Measurements from ENCODE around the gene PRDX5. TPM values are rescaled to one million over a fixed set of nuclear protein-coding genes. Genes with fewer than 3 reads are reported as not detected.

PRDX5 gene
- total and polyA plus RNA-seq, 9 of the 15 experiments (the other 6 are each of a cell fraction or from before 2014, with no cell fraction given), result 40.8 to 327 (median 204) TPM

DNA sequence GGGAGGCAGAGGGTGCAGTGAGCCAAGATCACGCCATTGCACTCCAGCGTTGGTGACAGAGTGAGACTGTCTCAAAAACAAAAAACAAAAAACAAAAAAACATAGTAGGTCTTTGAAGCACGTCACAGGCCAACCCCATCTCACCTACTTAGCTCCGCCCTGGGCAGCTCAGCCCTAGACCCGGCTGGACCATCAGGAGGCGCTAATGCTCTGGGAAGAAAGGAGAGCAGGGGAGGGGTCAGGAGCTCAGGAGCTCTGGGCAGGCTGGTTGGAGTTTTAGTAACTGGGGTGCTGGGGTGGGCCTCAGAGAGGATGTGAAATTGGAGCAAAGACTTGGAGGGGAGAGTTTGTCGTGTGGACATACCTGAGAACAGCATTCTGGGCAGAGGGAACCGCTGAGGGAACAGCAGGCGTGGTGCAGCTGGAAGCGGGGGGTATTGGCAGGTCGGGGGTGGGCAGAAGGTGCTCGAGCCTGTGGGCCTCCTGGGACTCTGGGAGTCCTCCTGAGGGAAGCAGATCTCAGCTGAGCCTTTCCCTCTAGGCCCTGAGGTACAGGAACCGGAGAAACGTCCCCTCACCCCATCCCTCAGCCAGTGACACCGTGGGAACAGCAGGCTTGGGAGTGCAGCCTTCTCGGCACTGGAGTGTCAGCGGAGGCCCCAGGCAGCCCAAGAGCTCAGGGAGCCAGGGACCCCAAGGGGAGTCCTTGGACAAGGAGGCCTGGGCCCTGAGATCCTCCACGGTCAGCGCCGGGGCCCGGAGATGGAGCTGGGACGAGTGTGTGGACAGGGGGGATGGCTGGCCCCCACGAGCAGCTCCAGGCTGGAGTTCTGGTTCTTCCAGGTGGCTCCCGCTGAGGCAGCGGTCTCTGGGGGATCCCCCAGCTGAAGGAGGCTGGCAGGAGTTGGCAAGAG lies 38.8 kb downstream of the PRDX5 start (continued):
- TF ChIP-seq, protein P1, sequence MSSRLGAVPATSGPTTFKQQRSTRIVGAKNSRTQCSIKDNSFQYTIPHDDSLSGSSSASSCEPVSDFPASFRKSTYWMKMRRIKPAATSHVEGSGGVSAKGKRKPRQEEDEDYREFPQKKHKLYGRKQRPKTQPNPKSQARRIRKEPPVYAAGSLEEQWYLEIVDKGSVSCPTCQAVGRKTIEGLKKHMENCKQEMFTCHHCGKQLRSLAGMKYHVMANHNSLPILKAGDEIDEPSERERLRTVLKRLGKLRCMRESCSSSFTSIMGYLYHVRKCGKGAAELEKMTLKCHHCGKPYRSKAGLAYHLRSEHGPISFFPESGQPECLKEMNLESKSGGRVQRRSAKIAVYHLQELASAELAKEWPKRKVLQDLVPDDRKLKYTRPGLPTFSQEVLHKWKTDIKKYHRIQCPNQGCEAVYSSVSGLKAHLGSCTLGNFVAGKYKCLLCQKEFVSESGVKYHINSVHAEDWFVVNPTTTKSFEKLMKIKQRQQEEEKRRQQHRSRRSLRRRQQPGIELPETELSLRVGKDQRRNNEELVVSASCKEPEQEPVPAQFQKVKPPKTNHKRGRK (tag; IDR thresholded peaks at IDR 0.05), result no peak
- no peak for TF ChIP-seq GABPB2 (CRISPR knock-in tag; conservative IDR thresholded peaks at IDR 0.05)
- TF ChIP-seq ZFX (CRISPR knock-in tag; IDR thresholded peaks at IDR 0.05), result no peak; the same call in none of the 2 replicates
- TF ChIP-seq, protein P2, sequence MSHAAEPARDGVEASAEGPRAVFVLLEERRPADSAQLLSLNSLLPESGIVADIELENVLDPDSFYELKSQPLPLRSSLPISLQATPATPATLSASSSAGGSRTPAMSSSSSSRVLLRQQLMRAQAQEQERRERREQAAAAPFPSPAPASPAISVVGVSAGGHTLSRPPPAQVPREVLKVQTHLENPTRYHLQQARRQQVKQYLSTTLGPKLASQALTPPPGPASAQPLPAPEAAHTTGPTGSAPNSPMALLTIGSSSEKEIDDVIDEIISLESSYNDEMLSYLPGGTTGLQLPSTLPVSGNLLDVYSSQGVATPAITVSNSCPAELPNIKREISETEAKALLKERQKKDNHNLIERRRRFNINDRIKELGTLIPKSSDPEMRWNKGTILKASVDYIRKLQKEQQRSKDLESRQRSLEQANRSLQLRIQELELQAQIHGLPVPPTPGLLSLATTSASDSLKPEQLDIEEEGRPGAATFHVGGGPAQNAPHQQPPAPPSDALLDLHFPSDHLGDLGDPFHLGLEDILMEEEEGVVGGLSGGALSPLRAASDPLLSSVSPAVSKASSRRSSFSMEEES (CRISPR knock-in tag; IDR thresholded peaks at IDR 0.05), result no peak
- TF ChIP-seq U2AF2 (optimal IDR thresholded peaks at IDR 0.05; ENCODE audit: low read depth, low read length), result no peak
- no peak for TF ChIP-seq SAFB (IDR thresholded peaks at IDR 0.05; ENCODE audit: borderline replicate concordance, low read depth, low read length)
- TF ChIP-seq NEUROD1 (IDR thresholded peaks at IDR 0.05; ENCODE audit: borderline replicate concordance, low read depth, low read length, partially characterized antibody), result peak; percentile 47
- no peak for TF ChIP-seq NR0B1 (IDR thresholded peaks at IDR 0.05; ENCODE audit: partially characterized antibody)
- TF ChIP-seq ZNF197 (CRISPR knock-in tag; IDR thresholded peaks at IDR 0.05; ENCODE audit: low read depth), result no peak
- TF ChIP-seq ZNF408 (CRISPR knock-in tag; IDR thresholded peaks at IDR 0.05; ENCODE audit: low read depth), result no peak
- 0 out of 2 replicates have a peak, but pooled peaks have one; percentile 14 for TF ChIP-seq SOX6 (IDR thresholded peaks at IDR 0.05)
- TF ChIP-seq TARDBP (IDR thresholded peaks at IDR 0.05), result 0 out of 2 replicates have a peak, but pooled peaks have one; percentile 53
- TF ChIP-seq, protein P3, sequence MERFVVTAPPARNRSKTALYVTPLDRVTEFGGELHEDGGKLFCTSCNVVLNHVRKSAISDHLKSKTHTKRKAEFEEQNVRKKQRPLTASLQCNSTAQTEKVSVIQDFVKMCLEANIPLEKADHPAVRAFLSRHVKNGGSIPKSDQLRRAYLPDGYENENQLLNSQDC (CRISPR knock-in tag; IDR thresholded peaks at IDR 0.05), result no peak
- no peak for TF ChIP-seq ETV6 (IDR thresholded peaks at IDR 0.05; ENCODE audit: borderline replicate concordance in 1 of 2, low read depth in 2 of 2, low read length in 1 of 2)
- no peak for TF ChIP-seq ETV6 (CRISPR knock-in tag; IDR thresholded peaks at IDR 0.05; ENCODE audit: borderline replicate concordance)
- TF ChIP-seq CHCHD3 (CRISPR knock-in tag; IDR thresholded peaks at IDR 0.05), result no peak
- TF ChIP-seq MEF2A (IDR thresholded peaks at IDR 0.05; ENCODE audit: control insufficient read depth, low read depth, low read length), result no peak
- TF ChIP-seq ZNF740 (CRISPR knock-in tag; IDR thresholded peaks at IDR 0.05), result peak; percentile 71
- no peak for TF ChIP-seq ZNF740 (tag; IDR thresholded peaks at IDR 0.05)
- no peak for TF ChIP-seq PHF8 (IDR thresholded peaks at IDR 0.05; ENCODE audit: borderline replicate concordance, low read length)
- no peak for TF ChIP-seq TGIF2 (CRISPR knock-in tag; IDR thresholded peaks at IDR 0.05)
- TF ChIP-seq SRF (CRISPR knock-in tag; IDR thresholded peaks at IDR 0.05), result peak in 1 of 2 experiments; percentile 91; a peak in 1 of 4 replicates
